ENCODE measurements around the gene ZFR2. TPM values are rescaled to one million over a fixed set of nuclear protein-coding genes. Genes with fewer than 3 reads are reported as not detected.

Gene ZFR2
- total RNA-seq, 2 donors from 2014 or later: 0.67 to 1.4 TPM

DNA sequence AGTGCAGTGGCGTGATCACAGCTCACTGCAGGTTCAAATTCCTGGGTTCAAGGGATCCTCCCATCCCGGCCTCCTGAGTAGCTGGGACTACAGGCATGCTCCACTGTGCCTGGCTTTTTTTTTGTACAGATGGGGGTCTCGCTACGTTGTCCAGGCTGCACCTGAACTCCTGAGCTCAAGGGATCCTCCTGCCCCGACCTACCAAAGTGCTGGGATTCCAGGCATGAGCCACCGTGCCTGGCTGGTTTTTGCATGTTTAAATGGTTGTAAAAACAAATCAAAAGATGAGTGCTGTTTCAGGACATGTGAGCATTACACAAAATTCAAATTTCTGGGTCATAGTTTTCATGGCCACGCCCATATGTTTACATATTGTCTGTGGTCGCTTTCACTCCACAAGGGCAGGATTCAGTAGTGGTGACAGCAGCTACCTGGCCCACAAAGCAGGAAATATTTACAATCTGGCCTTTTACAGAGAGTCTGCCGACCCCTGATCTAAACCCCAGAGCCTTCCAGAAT is 88.0 kb downstream of the ZFR2 start:
- no peak overlapping the region for H3K4me3 Mint-ChIP-seq

GRCh38 chr19:3778899-3779723 is 89.7 kb downstream of the ZFR2 start:
- DNase-seq (ENCODE audit: low spot score): no peak
- H3K9me3 Mint-ChIP-seq: peaks cover 6% of the 10 kb centered on the region
- no peak for ATAC-seq
- peaks cover 9% of the 10 kb centered on the region for H3K36me3 Mint-ChIP-seq
- H3K4me3 Mint-ChIP-seq: no peak overlapping the region
- H3K4me1 Mint-ChIP-seq (ENCODE audit: low read depth in 2 of 2): peaks cover 5 to 27% of the 10 kb centered on the region in 2 donors
- no peak overlapping the region for H3K27ac Mint-ChIP-seq
- H3K27me3 Mint-ChIP-seq: no peaks in the 10 kb centered on the region

More for the DNA sequence above, 88.0 kb downstream of the ZFR2 start:
- Mint-ChIP-seq H3K9me3 (peaks cover 6% of the 10 kb centered on the region), H3K27ac (no peak overlapping the region), H3K27me3 (no peaks in the 10 kb centered on the region), H3K36me3 (peaks cover 9% of the 10 kb centered on the region), H3K4me1 (ENCODE audit: low read depth in 2 of 2) (peaks cover 10 to 35% of the 10 kb centered on the region in 2 donors)
- no peak for DNase-seq (ENCODE audit: low spot score)
- no peak for ATAC-seq

DNA sequence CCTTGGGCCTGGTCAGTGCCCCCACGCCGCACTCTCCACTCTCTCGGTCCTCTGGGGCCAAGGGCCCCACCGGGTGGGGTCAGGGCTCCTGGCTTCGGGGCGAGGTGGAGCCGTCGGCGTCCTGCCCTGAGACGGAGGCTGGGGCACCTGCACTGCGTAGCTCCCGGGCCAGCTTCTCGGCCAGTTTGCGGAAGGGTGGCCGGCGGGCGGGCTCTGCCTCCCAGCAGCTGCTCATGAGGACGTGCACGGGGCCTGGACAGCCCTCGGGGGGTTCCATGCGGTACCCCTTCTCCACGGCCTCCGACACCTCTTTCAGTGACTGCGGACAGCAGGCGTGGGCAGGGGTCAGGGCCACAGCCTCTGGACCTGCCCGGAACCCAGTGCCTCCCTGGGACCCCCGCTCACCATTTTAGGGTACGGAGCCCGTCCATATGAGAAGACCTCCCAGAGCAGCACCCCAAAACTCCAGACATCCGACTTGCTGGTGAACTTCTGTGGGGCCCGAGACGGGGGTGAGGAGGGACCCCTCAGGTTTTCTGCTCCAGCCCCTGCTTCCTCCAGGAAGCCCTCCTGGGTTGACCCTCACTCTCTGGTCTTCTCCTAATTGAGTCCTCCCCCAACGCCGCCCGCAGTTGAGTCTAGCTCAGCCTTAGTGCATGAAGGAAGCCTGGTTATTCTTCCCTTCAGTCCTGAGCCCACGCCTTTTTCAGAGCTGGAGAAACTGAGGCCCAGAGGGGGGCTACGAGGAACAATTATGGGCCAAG is 90.6 kb downstream of the ZFR2 start:
- ATAC-seq (no peak), DNase-seq (ENCODE audit: low spot score) (no peak)
- no peaks in the 10 kb centered on the region for H3K27me3 Mint-ChIP-seq
- H3K27ac Mint-ChIP-seq: no peak overlapping the region
- peaks cover 5 to 24% of the 10 kb centered on the region in 2 donors for H3K4me1 Mint-ChIP-seq (ENCODE audit: low read depth in 2 of 2)
- peaks cover 9% of the 10 kb centered on the region for H3K36me3 Mint-ChIP-seq
- H3K9me3 Mint-ChIP-seq: peaks cover 6% of the 10 kb centered on the region
- no peak overlapping the region for H3K4me3 Mint-ChIP-seq

DNA sequence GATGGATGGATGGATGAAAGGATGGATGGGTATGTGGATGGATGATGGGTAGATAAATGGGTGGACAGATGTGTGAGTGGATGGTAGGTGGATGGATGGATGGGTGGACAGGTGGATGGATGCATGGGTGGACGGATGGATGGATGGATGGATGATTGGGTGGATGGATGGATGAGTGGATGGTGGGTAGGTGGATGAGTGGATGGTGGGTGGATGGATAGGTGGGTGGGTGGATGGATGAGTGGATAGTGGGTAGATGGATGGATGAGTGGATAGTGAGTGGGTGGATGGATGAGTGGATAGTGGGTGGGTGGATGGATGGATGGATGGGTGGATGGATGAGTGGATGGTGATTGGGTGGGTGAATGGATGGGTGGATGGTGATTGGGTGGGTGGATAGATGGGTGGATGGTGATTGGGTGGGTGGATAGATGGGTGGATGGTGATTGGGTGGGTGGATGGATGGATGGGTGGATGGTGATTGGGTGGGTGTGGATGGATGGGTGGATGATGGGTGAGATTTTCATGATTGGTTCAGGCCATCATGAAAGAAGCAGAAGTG is 92.3 kb downstream of the ZFR2 start:
- Mint-ChIP-seq H3K9me3 (no peaks in the 10 kb centered on the region), H3K36me3 (no peaks in the 10 kb centered on the region), H3K27ac (peak overlapping the region in 1 of 2 donors; percentile 67), H3K4me1 (ENCODE audit: low read depth in 2 of 2) (peaks cover 0 to 15% of the 10 kb centered on the region in 2 donors), H3K27me3 (no peaks in the 10 kb centered on the region), H3K4me3 (no peak overlapping the region)
- DNase-seq (ENCODE audit: low spot score): no peak
- ATAC-seq: no peak

GRCh38 chr19:3775831-3776230 is 93.0 kb downstream of the ZFR2 start:
- ATAC-seq: no peak
- peaks cover 0 to 11% of the 10 kb centered on the region in 2 donors for H3K4me1 Mint-ChIP-seq (ENCODE audit: low read depth in 2 of 2)
- H3K36me3 Mint-ChIP-seq: no peaks in the 10 kb centered on the region
- no peak overlapping the region for H3K4me3 Mint-ChIP-seq
- H3K27ac Mint-ChIP-seq: no peak overlapping the region
- no peaks in the 10 kb centered on the region for H3K9me3 Mint-ChIP-seq
- no peak for DNase-seq (ENCODE audit: low spot score)
- no peaks in the 10 kb centered on the region for H3K27me3 Mint-ChIP-seq

DNA sequence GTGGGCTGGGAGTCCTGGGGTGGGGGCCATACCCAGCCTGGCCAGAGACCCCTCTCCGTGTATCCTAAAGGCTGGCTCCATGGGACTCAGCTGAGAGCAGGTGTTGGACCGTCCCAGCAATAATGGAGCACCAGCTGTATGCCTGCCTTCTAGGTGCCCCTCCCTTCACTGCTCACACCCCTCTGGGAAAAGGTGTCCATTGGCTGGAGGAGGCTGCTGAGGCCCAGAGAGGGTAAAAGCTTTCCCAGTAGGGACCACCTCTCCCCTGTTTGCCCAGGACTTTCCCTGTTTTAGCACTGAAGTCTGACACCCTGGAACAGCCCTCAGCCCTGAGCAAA is 93.5 kb downstream of the ZFR2 start:
- Mint-ChIP-seq H3K27ac (no peak overlapping the region), H3K36me3 (no peaks in the 10 kb centered on the region), H3K27me3 (no peaks in the 10 kb centered on the region), H3K9me3 (no peaks in the 10 kb centered on the region), H3K4me3 (no peak overlapping the region), H3K4me1 (ENCODE audit: low read depth in 2 of 2) (peaks cover 0 to 10% of the 10 kb centered on the region in 2 donors)
- no peak for DNase-seq (ENCODE audit: low spot score)
- ATAC-seq: no peak

DNA sequence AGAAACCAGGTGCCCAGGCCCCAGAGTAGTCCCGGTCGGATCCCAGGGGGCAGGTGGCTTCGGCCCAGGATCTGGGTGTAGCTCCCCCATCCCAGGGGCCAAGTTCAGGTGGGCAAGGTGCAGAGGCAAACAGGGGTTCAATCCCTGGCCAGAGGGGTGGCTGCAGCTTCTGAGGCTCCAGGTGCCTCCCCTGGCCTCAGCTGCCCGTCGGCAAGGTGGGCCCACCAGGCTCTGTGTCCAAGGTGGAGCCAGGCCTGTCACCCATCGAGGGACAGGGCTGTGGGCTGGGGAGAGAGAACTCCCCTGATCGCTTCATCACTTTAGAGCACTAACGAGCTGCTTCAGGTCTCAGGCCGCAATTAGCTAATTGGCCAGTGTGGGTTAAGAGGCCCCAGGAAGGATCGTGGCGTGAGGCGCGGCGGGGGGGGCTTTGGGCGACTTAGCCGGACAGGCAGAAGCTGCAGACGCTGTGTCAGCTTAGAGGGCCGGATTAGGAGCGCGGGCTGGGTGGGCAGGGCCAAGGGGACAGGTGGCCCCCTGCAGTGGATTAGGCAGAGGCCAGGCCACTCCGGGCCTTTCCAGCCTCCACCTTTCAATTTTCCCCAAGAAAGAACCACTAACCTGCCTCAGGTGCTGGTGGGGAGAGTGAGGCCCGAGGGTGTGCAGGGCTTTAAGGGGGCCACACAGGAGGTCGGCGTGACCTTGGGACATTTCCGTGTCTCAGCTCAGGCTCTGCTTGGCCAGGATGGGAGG is 94.0 kb downstream of the ZFR2 start:
- Mint-ChIP-seq H3K4me3 (no peak overlapping the region), H3K27me3 (no peaks in the 10 kb centered on the region), H3K9me3 (no peaks in the 10 kb centered on the region), H3K4me1 (ENCODE audit: low read depth in 2 of 2) (peaks cover 0 to 10% of the 10 kb centered on the region in 2 donors), H3K36me3 (no peaks in the 10 kb centered on the region), H3K27ac (no peak overlapping the region)
- DNase-seq (ENCODE audit: low spot score): no peak
- no peak for ATAC-seq

- no peak overlapping the region for H3K27ac Mint-ChIP-seq
- H3K36me3 Mint-ChIP-seq: no peaks in the 10 kb centered on the region
- no peak for DNase-seq (ENCODE audit: low spot score)
- H3K27me3 Mint-ChIP-seq: no peaks in the 10 kb centered on the region
- H3K4me1 Mint-ChIP-seq (ENCODE audit: low read depth in 2 of 2): peaks cover 0 to 11% of the 10 kb centered on the region in 2 donors
- H3K4me3 Mint-ChIP-seq: no peak overlapping the region
- no peaks in the 10 kb centered on the region for H3K9me3 Mint-ChIP-seq
- ATAC-seq: no peak
These were observed 94.9 kb downstream of the ZFR2 start for GRCh38 chr19:3773814-3774515.

GRCh38 chr19:3771906-3772455 is 96.9 kb downstream of the ZFR2 start, which contains the start of gene RAX2:
Gene RAX2 (minus strand): TSS chr19:3772228. CDS start chr19:3771742, 486 bp downstream.
- no peak within 1 kb of the TSS for H3K4me3 Mint-ChIP-seq
- H3K27me3 Mint-ChIP-seq: no peaks in the 10 kb centered on the region
- H3K4me1 Mint-ChIP-seq (ENCODE audit: low read depth in 2 of 2): peaks cover under 1 to 13% of the 10 kb centered on the region in 2 donors
- H3K36me3 Mint-ChIP-seq: no peaks in the 10 kb centered on the region
- DNase-seq (ENCODE audit: low spot score) (no peak), ATAC-seq (no peak)
- no peak within 1 kb of the TSS for H3K27ac Mint-ChIP-seq
- no peaks in the 10 kb centered on the region for H3K9me3 Mint-ChIP-seq

- H3K9me3 Mint-ChIP-seq: no peaks in the 10 kb centered on the region
- peaks cover 7 to 12% of the 10 kb centered on the region in 2 donors for H3K4me1 Mint-ChIP-seq (ENCODE audit: low read depth in 2 of 2)
- H3K36me3 Mint-ChIP-seq: no peaks in the 10 kb centered on the region
- ATAC-seq (no peak), DNase-seq (ENCODE audit: low spot score) (no peak)
- H3K4me3 Mint-ChIP-seq: no peak overlapping the region
- no peak overlapping the region for H3K27ac Mint-ChIP-seq
- H3K27me3 Mint-ChIP-seq: no peaks in the 10 kb centered on the region
These were observed 97.6 kb downstream of the ZFR2 start for GRCh38 chr19:3771000-3771905.

DNA sequence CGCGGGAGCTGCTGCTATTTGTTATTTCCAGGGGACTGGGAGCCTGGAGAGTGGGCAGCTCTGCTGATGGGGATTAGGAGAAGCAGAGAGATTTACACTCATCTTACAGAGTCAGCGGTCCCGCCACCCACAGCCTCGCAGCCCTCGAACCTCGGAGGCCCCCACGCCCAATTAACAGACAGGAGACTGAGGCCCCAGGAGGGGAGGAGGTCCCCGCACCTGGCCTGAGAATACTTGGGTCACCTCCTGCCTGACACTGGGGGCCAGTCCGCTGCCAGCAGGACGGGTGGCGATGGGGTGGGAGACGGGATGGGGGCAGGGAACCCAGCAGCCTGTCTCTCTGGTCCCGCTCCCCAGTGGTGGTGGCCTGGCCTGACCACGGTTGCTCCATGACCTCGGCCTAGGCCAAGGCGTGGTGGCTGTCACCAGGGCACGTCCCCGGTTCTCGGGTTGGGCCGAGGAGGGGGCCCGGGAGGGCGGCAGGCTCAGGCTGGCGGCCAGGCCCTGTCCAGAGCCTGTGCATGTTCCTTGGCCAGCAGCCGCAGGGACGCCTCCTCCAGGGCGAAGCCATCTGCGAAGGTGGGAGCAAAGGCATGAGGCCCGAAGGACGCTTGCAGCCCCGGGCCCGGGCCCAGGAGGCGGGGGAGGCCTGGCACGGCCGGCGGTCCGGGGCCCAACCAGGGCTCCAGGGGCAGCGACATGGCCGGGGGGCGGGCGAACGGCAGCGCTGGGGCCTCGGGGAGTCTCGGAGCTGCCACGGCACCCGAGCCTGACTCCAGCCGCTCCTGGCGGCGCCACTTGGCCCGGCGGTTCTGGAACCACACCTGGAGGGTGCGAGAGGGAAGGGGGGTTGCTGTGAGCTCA is 98.5 kb downstream of the ZFR2 start:
- DNase-seq (ENCODE audit: low spot score) (no peak), ATAC-seq (no peak)
- Mint-ChIP-seq H3K4me1 (ENCODE audit: low read depth in 2 of 2) (peaks cover 9 to 13% of the 10 kb centered on the region in 2 donors), H3K27me3 (no peaks in the 10 kb centered on the region), H3K9me3 (no peaks in the 10 kb centered on the region), H3K4me3 (no peak overlapping the region), H3K36me3 (no peaks in the 10 kb centered on the region), H3K27ac (no peak overlapping the region)

All from natural killer cell treated with Interleukin-12 subunit alpha and Interleukin-12 subunit beta and Interleukin-15 and Interleukin-18, amount 100 ng/mL, for 72 hours (primary cell).